Stimulated activated CD4-positive, alpha-beta T cell treated with anti-CD3 and anti-CD28 coated beads, Interleukin-4, amount 100 ng/mL, for 1 hour (primary cell): ENCODE data around the gene RNF175.

Source experiments
- DNase-seq: peaks from one replicate; pipeline ENCODE4 v3.0.0-alpha.2; 2020

Gene RNF175

DNA sequence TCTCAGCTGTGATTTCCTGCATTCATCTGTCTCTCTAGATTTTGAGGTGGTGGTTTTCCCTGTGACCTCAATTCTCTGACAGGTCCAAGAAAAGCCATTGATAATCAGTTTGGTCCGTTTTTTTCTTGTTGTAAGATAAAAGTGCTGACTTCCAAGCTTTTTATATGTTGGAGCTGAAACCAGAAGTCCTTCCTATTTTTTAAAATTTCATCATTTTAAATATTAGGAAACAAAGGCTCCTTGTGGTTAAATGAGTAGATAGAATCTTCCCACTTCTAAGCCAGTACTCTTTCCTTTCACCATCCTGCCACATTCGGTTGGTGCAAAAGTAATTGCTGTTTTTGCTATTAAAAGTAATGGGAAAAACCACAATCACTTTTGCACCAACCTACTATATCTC lies 18.3 kb downstream of the RNF175 start:
- DNase-seq: no peak

DNA sequence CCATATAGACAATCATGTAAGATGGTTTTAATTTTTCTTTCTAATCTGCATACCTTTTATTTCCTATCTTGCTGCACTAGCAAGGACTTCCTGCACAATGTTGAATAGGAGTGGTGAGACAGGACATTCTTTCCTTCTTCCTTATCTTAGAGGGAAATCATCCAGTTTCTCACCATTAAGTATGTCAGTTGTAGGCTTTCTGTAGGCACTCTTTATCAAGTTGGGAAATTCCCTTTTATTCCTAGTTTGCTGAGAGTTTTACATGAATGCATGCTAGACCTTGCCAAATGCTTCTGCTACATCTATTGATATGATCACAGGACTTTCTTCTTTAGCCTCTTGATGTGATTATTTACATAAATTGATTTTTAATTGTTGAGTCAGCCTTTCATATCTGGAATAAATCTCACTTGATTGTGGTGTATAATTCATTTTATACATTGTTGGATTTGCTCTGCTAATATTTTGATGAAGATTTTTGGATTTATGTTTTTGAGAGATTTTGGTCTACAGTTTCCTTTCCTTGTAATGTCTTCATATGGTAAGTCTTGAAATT lies 23.8 kb downstream of the RNF175 start:
- DNase-seq: no peak

DNA sequence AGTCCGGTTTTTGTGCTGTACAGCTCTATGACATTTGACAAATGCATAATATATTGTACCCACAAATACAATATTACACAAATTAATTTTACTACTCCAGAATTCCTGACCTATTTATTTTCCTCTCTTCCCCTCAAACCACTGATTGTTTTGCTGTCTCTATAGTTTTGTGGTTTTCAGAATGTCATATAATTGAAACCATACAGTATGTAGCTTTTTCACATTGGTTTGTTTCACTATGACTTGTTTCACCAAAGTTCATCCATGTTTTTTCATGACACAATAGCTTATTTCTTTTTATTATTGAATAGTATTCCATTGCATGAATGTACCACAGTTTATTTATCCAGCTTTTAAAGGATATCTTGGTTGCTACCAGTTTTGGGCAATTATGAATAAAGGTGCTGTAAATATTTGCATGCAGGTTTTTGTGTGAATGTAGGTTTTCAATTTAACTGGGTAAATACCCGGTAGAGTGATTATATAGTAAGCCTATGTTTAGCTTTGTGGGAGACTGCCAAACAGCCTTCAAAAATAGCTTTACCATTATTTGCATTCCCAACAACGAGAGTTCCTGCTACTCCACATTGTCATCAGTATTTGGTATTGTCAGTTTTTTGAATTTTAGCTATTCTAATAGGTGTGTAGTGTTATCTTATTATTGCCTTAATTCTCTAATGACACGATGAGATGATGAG lies 25.9 kb downstream of the RNF175 start:
- no peak for DNase-seq

DNA sequence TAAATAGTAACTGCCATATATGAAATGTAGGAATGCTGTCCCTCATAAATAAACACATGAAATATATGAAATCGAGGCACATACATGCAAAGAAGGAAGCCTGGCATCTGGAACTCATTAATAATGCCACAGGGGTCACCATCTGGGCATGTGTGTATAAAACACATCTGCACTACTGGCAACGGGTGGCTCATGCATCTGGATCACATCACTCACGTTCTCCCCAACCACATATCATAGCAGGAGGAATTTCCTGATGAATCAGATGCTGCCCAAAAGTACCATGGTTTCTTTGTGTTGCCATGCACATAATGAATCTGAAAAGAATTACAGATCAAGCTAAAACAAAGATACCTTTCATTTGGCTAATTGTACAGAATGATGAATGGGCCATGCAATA lies 28.6 kb downstream of the RNF175 start:
- no peak for DNase-seq

DNA sequence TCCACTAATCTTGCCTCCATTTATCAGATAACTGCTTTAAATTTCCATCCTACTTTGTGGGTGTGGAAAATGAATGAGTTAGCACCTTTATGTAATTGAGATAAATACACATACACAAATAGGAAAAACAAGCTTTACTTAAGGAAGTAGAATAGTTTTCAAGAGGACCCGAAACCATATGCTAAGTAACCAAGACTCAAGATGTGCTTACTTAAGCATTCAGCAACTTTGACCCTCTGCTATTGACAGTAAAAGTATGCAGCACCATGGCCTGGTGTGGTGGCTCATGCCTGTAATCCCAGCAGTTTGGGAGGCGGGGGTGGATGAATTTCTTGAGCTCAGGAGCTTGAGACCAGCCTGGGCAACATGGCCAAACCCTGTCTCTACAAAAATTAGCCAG lies 29.9 kb downstream of the RNF175 start:
- DNase-seq: no peak

DNA sequence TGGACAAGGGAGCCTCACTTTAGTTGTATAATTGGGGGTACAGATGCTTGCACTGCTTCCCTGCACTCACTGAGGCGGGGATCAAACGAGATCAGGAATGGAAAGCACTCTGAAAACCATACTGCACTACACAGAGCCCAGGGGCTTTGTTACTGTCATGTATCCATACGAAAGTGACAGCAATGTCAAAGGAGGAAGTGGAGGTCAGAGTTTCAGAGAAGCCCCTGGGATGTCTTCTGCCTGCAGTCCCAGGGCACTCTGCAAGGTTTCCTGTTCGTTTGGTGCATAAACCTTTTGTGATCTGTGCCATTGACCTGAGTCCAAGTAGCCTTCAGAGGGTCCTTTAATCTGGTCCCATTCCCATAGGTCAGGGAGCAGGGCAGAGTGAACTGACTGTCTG lies 31.2 kb downstream of the RNF175 start:
- DNase-seq: no peak

DNA sequence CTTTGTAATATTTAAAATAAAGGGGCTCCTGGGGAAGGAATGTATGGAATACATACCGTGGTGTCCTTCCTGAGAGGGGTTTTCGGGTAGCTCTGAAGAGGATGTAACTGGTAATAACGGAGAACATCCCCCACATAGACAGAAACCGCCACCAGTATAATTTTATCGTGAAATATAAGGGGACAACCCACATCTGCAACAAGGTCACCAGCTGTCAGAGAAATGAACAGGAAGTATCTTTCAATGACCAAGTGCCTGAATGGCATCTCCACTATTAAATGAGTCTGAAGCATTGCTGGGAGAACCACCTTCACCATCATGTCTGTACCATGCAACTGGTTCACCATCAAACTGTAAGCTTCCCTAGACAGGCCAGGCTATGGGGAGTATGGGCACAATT lies 31.7 kb downstream of the RNF175 start:
- DNase-seq: no peak

DNA sequence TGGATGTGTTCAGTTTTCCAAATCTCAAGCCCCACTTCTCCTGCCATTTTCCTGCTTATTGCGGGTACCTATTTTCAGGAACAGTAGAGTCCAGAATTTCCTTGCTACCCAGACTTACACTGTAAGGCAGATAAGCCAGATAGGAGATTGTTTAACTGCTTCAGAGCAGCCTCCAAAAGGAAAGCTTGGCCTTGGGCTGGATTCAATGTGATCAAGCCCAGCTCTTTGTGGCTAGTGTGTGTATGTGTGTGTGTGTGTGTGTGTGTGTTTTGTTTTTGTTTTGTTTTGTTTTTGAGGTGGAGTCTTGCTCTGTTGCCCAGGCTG lies 34.0 kb downstream of the RNF175 start:
- no peak for DNase-seq

DNA sequence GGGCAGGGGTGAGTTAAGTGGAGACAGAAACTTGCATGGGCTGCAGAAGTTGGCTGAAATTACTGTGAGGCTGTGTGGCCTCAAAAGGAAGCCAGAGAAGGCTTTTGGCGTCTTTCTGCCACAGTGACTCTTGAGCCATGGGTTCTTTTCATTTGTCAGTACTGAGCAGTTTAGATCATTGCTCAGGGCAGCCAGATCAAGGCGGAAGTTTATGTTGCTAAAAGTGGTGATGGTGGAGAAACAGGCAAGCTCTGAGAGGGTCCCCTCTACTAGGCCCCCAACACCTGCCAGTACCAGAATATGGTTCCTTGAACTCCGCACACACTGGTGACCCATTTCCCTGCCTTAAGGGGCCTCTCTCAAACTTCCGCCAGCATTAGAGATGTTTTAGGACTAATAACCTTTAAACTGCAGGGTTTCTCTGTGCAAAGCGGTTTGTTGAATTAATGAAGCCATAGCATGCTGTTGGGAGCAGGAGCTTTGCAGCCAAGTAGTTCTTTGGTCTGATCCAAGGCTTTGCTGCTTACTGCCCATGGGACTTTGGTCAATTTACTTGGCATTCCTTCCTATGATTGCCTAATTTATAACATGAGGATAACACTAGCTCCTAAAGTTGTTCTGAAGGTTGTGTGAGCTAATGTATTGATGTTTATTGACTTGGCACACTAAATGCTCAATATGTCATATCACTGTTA lies 34.5 kb downstream of the RNF175 start:
- DNase-seq: no peak

DNA sequence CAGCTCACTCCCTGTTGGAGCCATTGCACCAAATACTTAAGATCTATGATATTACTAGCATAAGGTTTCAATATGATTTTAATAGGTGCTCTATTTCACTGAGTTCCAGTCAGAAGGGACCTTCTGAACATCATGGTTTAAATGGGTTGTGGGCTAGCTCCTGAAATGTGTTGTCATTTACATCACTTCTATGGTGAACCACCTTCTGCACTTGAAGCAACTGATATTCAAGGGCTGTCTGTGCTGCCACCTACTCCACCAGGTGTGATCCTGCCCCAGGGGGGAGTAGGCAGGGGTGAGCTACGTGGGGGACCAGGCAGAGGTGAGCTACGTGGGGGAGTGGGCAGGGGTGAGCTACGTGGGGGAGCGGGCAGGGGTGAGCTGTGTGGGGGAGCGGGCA lies 35.2 kb downstream of the RNF175 start:
- no peak for DNase-seq

DNA sequence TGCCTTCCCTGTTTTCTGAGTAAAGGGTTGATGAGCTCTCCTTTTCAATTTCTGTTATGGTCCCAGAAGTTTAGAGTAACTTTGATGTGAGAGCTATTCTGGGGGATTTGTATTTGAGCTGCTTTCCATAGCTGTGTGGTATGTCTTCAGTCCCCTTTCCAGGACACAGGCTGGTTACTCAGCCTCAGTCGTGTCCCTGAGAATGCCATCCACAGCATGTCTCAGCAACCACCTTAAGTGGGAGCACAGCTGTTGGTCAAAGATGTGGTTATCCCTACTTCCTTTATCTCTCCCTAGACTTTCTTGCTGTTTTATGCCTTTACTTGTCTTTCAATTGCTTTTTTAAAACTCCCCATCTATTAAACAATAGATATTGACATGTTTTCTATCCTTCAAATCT lies 37.8 kb downstream of the RNF175 start:
- no peak for DNase-seq

DNA sequence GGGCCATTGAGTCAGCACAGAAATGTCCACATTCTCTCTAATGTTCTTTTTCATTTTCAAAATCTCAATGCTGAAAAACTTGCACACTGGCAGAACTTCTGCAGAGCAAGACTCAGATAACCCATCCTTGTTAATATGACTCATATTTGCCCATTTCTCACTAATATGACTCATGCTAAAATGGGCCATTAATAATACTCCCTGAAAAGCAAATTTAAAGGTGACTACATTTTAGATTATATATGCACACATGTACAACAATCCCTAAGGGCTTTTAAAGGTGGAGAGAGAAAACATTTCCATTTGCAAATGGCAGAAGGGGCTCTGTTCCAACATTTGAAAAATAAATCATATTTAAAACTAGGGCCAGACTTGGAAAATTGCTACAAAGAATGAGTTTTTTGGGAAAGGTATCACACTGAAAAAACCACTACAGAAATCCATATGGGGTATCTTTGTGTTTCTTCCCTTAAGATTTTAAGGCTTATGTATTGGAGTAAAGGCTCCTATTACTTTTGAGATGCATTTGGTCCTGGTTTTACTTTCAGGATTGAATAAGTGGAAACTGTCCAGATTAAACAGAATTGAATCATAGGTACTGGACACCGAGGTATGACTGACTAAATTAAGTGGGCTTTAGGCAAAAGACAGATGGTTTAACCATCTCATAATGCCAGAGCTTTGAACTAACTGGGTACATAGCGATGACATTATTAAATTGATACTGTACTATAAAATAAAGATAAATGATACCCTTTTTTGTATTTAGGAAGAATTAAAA lies 45.8 kb downstream of the RNF175 start:
- no peak for DNase-seq

DNA sequence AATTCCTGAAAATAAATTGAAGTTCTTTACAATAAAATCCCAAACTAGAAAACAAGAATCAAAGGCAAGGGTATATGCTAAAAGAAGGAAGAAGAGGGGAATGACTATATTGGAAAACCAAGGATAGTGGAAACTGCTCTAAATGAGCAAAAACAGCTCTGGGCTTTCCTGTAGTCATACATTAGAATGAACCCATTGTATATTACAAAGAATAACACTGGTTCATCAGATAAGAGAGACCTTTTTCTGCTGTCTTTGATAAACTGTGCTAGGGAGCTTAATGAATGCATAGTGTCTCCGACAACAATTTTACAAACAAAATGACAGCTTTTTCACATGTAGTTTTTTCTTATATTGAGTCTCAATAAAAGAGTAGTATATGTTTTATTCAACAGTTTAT lies 49.1 kb downstream of the RNF175 start:
- no peak for DNase-seq

DNA sequence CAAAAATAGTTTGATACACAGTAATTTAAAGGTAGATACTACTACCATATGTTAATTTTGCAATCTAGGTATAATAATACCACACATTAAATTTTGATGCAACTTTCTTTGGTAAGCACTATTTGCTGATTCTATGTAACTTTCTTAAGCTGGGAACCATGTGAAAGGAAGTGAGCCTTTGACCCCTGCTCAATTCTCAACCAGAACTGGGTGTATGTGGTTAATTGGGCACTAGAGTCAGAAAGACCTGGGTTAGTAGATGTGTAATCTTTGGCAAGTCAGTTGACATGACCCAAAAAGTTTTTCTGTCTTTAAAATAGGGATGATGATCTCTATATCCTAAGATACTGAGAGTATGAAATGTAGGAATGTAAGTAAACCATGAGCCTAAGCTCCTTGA lies 53.3 kb downstream of the RNF175 start:
- DNase-seq: no peak

DNA sequence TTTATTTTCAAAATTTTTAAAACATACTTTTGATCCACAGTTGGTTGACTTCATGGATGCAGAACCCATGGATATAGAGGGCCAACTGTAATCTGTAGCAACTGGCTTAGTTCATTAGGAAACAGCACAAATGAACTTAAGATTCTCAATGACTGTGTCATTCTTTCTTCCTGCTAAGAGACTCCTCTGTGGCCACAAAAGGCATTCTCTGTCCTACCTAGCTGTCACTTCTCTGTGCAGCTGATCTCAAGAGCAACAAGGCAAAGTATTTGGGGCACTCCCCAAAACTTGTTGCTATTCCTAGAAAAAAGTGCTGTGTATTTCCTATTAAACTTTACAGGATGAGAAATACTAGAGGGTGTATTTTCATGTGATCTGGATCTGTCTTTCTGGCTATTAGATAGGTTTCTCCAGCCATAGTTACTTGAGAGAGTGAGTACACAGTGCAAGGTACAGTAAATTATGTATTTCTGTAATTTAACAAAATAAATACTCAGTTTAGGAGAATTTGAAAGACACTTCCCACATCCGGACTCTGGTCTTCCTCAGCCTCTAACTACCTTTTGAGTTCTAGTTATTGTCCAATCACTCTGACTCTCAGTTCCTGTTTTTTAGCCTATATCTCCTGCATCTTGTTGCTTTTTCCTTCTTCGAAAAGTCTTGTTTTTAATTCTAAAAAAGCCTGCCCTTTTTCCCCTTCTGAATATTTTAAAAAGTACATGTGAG lies 53.9 kb downstream of the RNF175 start:
- no peak for DNase-seq

DNA sequence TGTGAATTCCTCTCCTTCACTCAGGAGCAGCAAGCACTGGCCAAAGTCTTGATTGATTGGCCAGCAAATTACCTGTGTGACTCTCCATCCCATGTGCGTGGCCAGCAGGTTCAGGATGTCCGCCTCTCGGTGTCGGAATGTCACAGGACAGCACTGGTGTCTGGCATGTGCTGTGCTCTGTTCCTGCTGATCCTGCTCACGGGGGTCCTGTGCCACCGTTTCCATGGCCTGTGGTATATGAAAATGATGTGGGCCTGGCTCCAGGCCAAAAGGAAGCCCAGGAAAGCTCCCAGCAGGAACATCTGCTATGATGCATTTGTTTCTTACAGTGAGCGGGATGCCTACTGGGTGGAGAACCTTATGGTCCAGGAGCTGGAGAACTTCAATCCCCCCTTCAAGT lies 55.3 kb downstream of the RNF175 start:
- no peak for DNase-seq

DNA sequence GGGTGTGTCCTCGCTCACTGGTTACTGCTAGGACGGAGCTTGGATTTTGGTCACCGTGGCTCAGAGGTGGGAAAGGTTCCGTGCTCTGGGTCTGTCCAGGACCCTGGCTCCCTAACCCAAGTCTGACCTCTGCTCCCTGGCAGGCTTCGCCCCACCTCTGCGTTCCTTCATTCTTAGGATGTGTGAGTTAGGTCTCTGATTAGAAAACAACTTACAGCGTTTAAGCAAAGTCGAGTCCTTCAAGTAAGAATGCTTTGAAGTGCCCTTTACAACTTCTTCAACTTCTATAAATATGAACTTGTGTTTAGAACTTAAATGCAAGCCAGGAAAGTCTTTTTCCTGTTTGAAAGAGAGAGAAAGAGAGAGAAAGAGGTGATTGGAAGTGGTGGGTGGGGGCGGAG lies 74.9 kb downstream of the RNF175 start:
- DNase-seq: no peak

DNA sequence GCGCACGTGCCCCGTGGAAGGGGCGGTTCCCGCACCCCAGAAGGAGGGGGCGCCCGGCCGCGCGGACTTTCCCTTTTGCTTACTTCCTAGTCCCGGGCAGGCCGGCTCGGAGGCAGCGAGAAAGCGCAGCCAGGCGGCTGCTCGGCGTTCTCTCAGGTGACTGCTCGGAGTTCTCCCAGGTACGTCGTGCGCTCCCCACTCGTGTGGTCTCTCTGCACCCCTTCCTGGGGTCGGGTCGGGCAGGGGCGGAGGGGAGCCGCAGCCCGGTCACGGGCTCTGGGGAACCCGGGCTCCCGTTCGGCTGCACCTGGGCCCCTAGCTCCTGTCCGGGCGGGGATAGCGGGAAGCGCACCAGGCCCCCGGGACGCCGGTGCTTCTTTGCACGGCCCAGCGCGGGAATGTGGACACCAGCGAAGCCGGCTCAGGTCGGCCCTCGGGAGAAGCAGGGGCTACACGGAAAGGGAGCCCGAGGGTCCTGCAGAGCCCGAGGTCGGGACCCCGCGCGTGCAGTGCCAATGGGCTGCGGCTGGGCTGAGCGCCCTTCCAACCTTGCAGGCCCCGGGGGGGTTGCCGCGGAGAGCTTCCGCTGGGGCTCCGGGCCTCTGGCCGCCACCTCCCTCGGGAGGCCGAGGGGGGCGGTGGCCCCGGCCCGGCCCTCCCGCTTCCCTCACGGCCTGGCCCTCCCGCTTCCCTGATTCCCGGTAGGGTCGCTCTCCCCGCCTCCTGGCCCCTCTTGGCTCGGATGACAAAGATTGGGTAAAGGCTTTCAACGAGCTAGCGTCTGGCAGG lies 75.4 kb downstream of the RNF175 start, which contains the start of gene TLR2:
Gene TLR2, plus strand, starts transcription at position 99 of the 789 bp plus-strand sequence. CDS start 18,628 bp downstream, outside the sequence.
- DNase-seq: peak; percentile 73

DNA sequence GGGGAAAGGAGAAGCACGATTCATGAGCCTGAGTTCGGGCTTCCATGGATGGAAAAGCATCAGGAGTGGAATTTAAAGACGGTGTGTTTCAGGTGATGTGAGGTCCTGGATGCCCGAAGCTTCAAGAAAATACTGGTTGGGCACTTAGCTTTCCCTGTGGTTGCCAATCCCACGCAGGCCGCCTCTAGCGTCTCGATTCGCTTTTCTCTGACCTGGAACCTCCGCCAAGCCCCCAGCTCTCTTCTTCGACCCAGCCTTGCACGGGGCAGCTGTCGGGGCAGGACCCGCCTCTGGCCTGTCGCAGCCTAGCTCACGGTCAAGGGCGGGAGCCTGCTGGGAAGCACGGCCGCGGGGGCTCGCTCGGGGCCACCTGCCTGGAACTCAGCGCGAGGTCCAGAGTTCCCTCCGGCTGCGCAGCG lies 76.1 kb downstream of the RNF175 start:
- DNase-seq: no peak

DNA sequence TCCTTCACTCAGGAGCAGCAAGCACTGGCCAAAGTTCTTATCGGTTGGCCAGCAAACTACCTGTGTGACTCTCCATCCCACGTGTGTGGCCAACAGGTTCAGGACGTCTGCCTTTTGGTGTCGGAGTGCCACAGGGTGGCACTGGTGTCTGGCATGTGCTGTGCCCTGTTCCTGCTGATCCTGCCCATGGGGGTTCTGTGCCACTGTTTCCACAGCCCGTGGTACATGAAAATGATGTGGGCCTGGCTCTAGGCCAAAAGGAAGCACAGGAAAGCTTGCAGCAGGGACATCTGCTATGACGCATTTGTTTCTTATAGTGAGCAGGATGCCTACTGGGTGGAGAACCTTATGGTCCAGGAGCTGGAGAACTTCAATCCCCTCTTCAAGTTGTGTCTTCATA lies 80.3 kb downstream of the RNF175 start:
- no peak for DNase-seq

DNA sequence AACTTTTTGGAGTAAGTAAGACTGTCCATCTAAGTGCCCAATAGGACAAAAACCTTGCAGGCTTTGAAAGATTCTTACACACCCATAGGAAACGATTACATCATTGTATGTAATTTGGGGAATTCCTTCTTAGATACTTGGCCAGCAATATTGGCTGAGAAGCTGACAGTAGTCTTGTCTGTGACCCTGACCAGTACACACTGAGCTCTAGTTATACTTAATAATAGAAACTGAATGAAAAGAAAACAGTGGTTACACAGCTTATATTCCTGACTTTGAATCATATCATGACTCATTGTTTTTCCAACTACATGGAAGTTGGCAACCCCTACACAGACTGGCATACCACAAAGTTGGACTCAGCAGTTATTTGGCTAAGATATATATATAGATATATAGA lies 82.8 kb downstream of the RNF175 start:
- DNase-seq: no peak

DNA sequence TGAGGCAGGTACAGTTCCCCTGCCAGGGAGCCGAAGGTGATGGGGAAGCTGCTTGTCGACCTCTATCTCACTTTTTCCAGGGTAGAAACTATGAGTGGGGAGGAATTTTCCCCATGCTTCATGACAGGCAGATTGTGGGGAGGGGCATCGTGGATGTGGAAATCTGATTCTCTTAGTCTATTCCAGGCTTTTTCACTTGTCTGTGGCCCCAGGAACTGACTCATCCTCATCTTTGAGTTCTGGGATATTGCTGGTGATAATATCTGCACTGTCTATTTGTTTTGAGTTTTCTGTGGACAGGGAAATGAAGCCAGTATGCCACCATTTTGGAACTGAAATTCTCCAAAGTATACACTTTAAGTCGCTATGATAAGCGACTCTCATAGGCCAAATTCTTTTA lies 83.3 kb downstream of the RNF175 start:
- no peak for DNase-seq
